NCI-H2029 treated with DMSO at 0.1 percent for 48 hours (cell line): ENCODE data around the gene ADAMTS2.

Source experiments
- DNase-seq: peaks from one replicate; lab custom pipeline; 2025; lab: John Stamatoyannopoulos, UW

ADAMTS2 gene

GRCh38 chr5:179254638-179255271, 90.5 kb downstream of the ADAMTS2 start:
- DNase-seq: no peak

GRCh38 chr5:179253730-179254129, 91.5 kb downstream of the ADAMTS2 start:
- DNase-seq: no peak

GRCh38 chr5:179251276-179251969, 93.8 kb downstream of the ADAMTS2 start:
- no peak for DNase-seq

- DNase-seq: no peak
Observed at GRCh38 chr5:179250561-179251225, 94.6 kb downstream of the ADAMTS2 start.

- no peak for DNase-seq
Observed at GRCh38 chr5:179246227-179246626, 99.0 kb downstream of the ADAMTS2 start.

- DNase-seq: no peak
Observed at GRCh38 chr5:179245031-179245430, 100.2 kb downstream of the ADAMTS2 start.

- no peak for DNase-seq
Observed at GRCh38 chr5:179244044-179244443, 101.2 kb downstream of the ADAMTS2 start.

GRCh38 chr5:179243333-179243732, 101.9 kb downstream of the ADAMTS2 start:
- DNase-seq: no peak

- DNase-seq: no peak
Observed at GRCh38 chr5:179242676-179243075, 102.6 kb downstream of the ADAMTS2 start.

GRCh38 chr5:179241764-179242370, 103.4 kb downstream of the ADAMTS2 start:
- DNase-seq: no peak

- no peak for DNase-seq
Observed at GRCh38 chr5:179241175-179241574, 104.1 kb downstream of the ADAMTS2 start.

- DNase-seq: no peak
Observed at GRCh38 chr5:179240561-179240960, 104.7 kb downstream of the ADAMTS2 start.

GRCh38 chr5:179239256-179240135, 105.8 kb downstream of the ADAMTS2 start:
- DNase-seq: no peak

GRCh38 chr5:179238628-179238970, 106.7 kb downstream of the ADAMTS2 start:
- no peak for DNase-seq

- DNase-seq: no peak
Observed at GRCh38 chr5:179237770-179238627, 107.3 kb downstream of the ADAMTS2 start.

- no peak for DNase-seq
Observed at GRCh38 chr5:179235416-179236400, 109.6 kb downstream of the ADAMTS2 start.

- DNase-seq: no peak
Observed at GRCh38 chr5:179234563-179235135, 110.6 kb downstream of the ADAMTS2 start.

- DNase-seq: no peak
Observed at GRCh38 chr5:179233909-179234562, 111.2 kb downstream of the ADAMTS2 start.
